ENCODE results near the gene PROK1.
A peak's percentile ranks its signal among the peaks of the same experiment; 100 is the strongest.

Gene PROK1

GRCh38 chr1:110465814-110466380 is 14.9 kb downstream of the PROK1 start:
- DNase-seq: no peak

- no peak for DNase-seq
Observed at GRCh38 chr1:110466646-110467280, 15.8 kb downstream of the PROK1 start.

- no peak for DNase-seq
Observed at GRCh38 chr1:110471131-110471530, 20.2 kb downstream of the PROK1 start.

GRCh38 chr1:110472546-110472945 is 21.6 kb downstream of the PROK1 start:
- no peak for DNase-seq

- DNase-seq: no peak
Observed at GRCh38 chr1:110474444-110474843, 23.5 kb downstream of the PROK1 start.

GRCh38 chr1:110475362-110476027 is 24.5 kb downstream of the PROK1 start:
- no peak for DNase-seq

- DNase-seq: no peak
Observed at GRCh38 chr1:110476028-110476765, 25.2 kb downstream of the PROK1 start.

GRCh38 chr1:110477041-110477440 is 26.1 kb downstream of the PROK1 start:
- peak; percentile 29 for DNase-seq

- no peak for DNase-seq
Observed at GRCh38 chr1:110477445-110477957, 26.6 kb downstream of the PROK1 start.

- DNase-seq: no peak
Observed at GRCh38 chr1:110477967-110478640, 27.2 kb downstream of the PROK1 start.

GRCh38 chr1:110478886-110479285 is 27.9 kb downstream of the PROK1 start:
- DNase-seq: no peak

- no peak for DNase-seq
Observed at GRCh38 chr1:110480356-110481096, 29.6 kb downstream of the PROK1 start.

- DNase-seq: no peak
Observed at GRCh38 chr1:110481968-110482623, 31.1 kb downstream of the PROK1 start.

GRCh38 chr1:110482662-110483307 is 31.8 kb downstream of the PROK1 start:
- no peak for DNase-seq

- no peak for DNase-seq
Observed at GRCh38 chr1:110483308-110483685, 32.3 kb downstream of the PROK1 start.

- no peak for DNase-seq
Observed at GRCh38 chr1:110484801-110485200, 33.9 kb downstream of the PROK1 start.

GRCh38 chr1:110485725-110486124 is 34.8 kb downstream of the PROK1 start:
- DNase-seq: no peak

- DNase-seq: no peak
Observed at GRCh38 chr1:110487726-110488125, 36.8 kb downstream of the PROK1 start.

GRCh38 chr1:110488161-110488560 is 37.2 kb downstream of the PROK1 start:
- no peak for DNase-seq

GRCh38 chr1:110488867-110489266 is 37.9 kb downstream of the PROK1 start:
- DNase-seq: no peak

- DNase-seq: no peak
Observed at GRCh38 chr1:110489406-110489805, 38.5 kb downstream of the PROK1 start.

All from fibroblast of skin of scalp (primary cell).